K562 (cell line): ENCODE results near the gene PEPD. TPM values are rescaled to one million over a fixed set of nuclear protein-coding genes. Genes with fewer than 3 reads are reported as not detected.

Source experiments
- ATAC-seq: fragments of 200-7000 bp; cut with Tn5 transposase; 3 replicates; pipeline ENCODE4 v1.9.1; 2020; ENCODE audit warnings: moderate library complexity
- BruUV-seq: library from RNA; stranded (reverse); fragments of 400-500 nt; replicated peaks from 2 replicates; lab custom pipeline; 2021; lab: Mats Ljungman, UMichigan
- CTCF ChIA-PET: fragments of 300-600 bp; formaldehyde crosslinking; extraction: SDS; loops from one replicate; lab custom pipeline; 2021; ENCODE audit warnings: low intra/inter-chr PET ratio; lab: Yijun Ruan, JAX
- POLR2A ChIA-PET: fragments of 300-600, 350-650 bp; sonication (Branson Sonifier 250); formaldehyde crosslinking; extraction: SDS; loops from one replicate; lab custom pipeline; 2021; ENCODE audit warnings: antibody characterized with exemption, inconsistent platforms; lab: Yijun Ruan, JAX
- DNase-seq, 4 experiments: peaks; one replicate each; pipeline versions ENCODE4 v3.0.0 to v3.0.0-alpha.2; 2011 to 2018; ENCODE audit warnings: low spot score in 3 of 4, mixed read lengths in 3 of 4; ENCODE audit errors: extremely low read depth in 1 of 4
- FAIRE-seq: peaks from 2 replicates; lab custom pipeline; 2011; peaks lifted over from hg19 to GRCh38; lab: Jason Lieb, UNC
- H2AFZ ChIP-seq: 2 replicates; pipeline ENCODE4 v1.6.0; 2011; ENCODE audit warnings: low read depth, low read length, control low read depth, inconsistent platforms
- H3K27ac ChIP-seq: fragments of 200-600 bp; 3 replicates; pipeline ENCODE4 v1.8.0; 2011; ENCODE audit warnings: low read depth, mild to moderate bottlenecking, control low read depth, inconsistent platforms, low read length, moderate library complexity, mixed read lengths; ENCODE audit errors: extremely low read depth
- H3K27me3 ChIP-seq, 2 experiments: fragments of 300-600 bp in 1 of 2; 2 replicates in 1 of 2; 3 replicates in 1 of 2; pipeline versions ENCODE4 v1.6.0 to v1.8.0; 2011; ENCODE audit warnings: inconsistent platforms in 2 of 2, low read length in 2 of 2, mild to moderate bottlenecking in 1 of 2, mixed read lengths in 1 of 2, moderate library complexity in 1 of 2; ENCODE audit not compliant: control insufficient read depth in 2 of 2, insufficient read depth in 2 of 2
- H3K36me3 ChIP-seq: fragments of 300-600 bp; 3 replicates; pipeline ENCODE4 v1.8.0; 2011; ENCODE audit warnings: mild to moderate bottlenecking, low read length, inconsistent platforms; ENCODE audit not compliant: control insufficient read depth, insufficient read depth
- H3K4me1 ChIP-seq, 2 experiments: fragments of 200-600 bp in 1 of 2; replicated peaks in 1 of 2; 2 replicates in 1 of 2; 3 replicates in 1 of 2; pipeline versions ENCODE4 v1.5.1 to v1.8.0; 2011; ENCODE audit warnings: inconsistent platforms in 2 of 2, low read length in 2 of 2, mild to moderate bottlenecking in 1 of 2, mixed read lengths in 1 of 2, moderate library complexity in 1 of 2; ENCODE audit not compliant: control insufficient read depth in 2 of 2, insufficient read depth in 2 of 2
- H3K4me2 ChIP-seq: 2 replicates; pipeline ENCODE4 v1.6.1; 2011; ENCODE audit warnings: low read length, control low read depth, inconsistent platforms, mixed read lengths; ENCODE audit not compliant: insufficient read depth
- H3K4me3 ChIP-seq: fragments of 200-600 bp; sonication (generic), shearing (Covaris generic); 2 replicates; pipeline ENCODE4 v1.5.1; 2016; ENCODE audit warnings: control low read depth, inconsistent platforms
- H3K79me2 ChIP-seq: fragments of 200-600 bp; 3 replicates; pipeline ENCODE4 v1.8.0; 2011; ENCODE audit warnings: low read length, inconsistent platforms; ENCODE audit not compliant: control insufficient read depth, insufficient read depth
- H3K9ac ChIP-seq, 2 experiments: 2 replicates each; pipeline versions ENCODE4 v1.6.0 to v1.6.1; 2011; ENCODE audit warnings: low read depth in 2 of 2, low read length in 2 of 2, control low read depth in 1 of 2, inconsistent platforms in 1 of 2, mild to moderate bottlenecking in 1 of 2, mixed read lengths in 1 of 2; ENCODE audit not compliant: insufficient read depth in 1 of 2
- H3K9me1 ChIP-seq: one replicate; pipeline ENCODE4 v1.6.0; 2011; ENCODE audit warnings: inconsistent platforms, mild to moderate bottlenecking, low read length, moderate library complexity; ENCODE audit not compliant: control insufficient read depth, insufficient read depth
- H3K9me3 ChIP-seq: replicated peaks from 2 replicates; pipeline ENCODE4 v1.5.1; 2011; ENCODE audit warnings: low read depth, low read length, inconsistent platforms; ENCODE audit not compliant: control insufficient read depth, insufficient read depth
- H4K20me1 ChIP-seq: replicated peaks from 2 replicates; pipeline ENCODE4 v1.6.1; 2011; ENCODE audit warnings: low read length, inconsistent platforms, mixed read lengths; ENCODE audit not compliant: control insufficient read depth, insufficient read depth
- BCL6 ChIP-seq: fragments of 250-450 bp; sonication (Bioruptor Pico); IDR thresholded peaks from 2 replicates; pipeline ENCODE4 v1.4.0; 2020
- BRF2 ChIP-seq: IDR thresholded peaks from 3 replicates; pipeline ENCODE4 v1.6.1; 2011; ENCODE audit warnings: borderline replicate concordance, mild to moderate bottlenecking; ENCODE audit not compliant: insufficient read length, insufficient read depth
- CBX5 ChIP-seq: IDR thresholded peaks from 2 replicates; pipeline ENCODE4 v1.6.1; 2014; ENCODE audit warnings: low read depth, borderline replicate concordance
- CEBPB ChIP-seq: fragments of 450-650 bp; IDR thresholded peaks from 2 replicates; pipeline ENCODE4 v1.6.1; 2016; ENCODE audit warnings: missing genetic modification characterization, missing compliant biosample characterization
- E2F3 ChIP-seq: fragments of 250-450 bp; sonication (Bioruptor Pico); IDR thresholded peaks from 2 replicates; pipeline ENCODE4 v1.4.0; 2020; ENCODE audit warnings: mild to moderate bottlenecking
- GABPA ChIP-seq: fragments of 200-800 bp; sonication (Bioruptor generic); conservative IDR thresholded peaks from 2 replicates; pipeline ENCODE4 v1.6.1; 2016; ENCODE audit warnings: low read depth, missing genetic modification characterization, missing compliant biosample characterization
- HMGN3 ChIP-seq: IDR thresholded peaks from 2 replicates; pipeline ENCODE4 v1.6.1; 2011; ENCODE audit warnings: borderline replicate concordance, low read depth, mild to moderate bottlenecking, mixed read lengths, low read length; ENCODE audit not compliant: insufficient read length; ENCODE audit errors: extremely low read depth
- MEF2A ChIP-seq: IDR thresholded peaks from 2 replicates; pipeline ENCODE4 v1.6.1; 2011; ENCODE audit warnings: low read depth, mild to moderate bottlenecking, low read length, moderate library complexity; ENCODE audit not compliant: control insufficient read depth
- RAD21 ChIP-seq, 2 experiments: fragments of 250-450 bp in 1 of 2; fragments of 450-650 bp in 1 of 2; sonication (Bioruptor Pico) in 1 of 2; formaldehyde crosslinking in 1 of 2; IDR thresholded peaks in 1 of 2; conservative IDR thresholded peaks in 1 of 2; 2 replicates each; pipeline versions ENCODE4 v1.4.0 to v1.8.0; 2020 to 2022; ENCODE audit warnings: mild to moderate bottlenecking in 2 of 2, moderate library complexity in 1 of 2
- SMAD1 ChIP-seq: fragments of 150-350 bp; IDR thresholded peaks from 2 replicates; pipeline ENCODE4 v1.6.1; 2014; ENCODE audit warnings: low read length, low read depth; ENCODE audit not compliant: partially characterized antibody
- TAL1 ChIP-seq: fragments of 450-650 bp; IDR thresholded peaks from 2 replicates; pipeline ENCODE4 v1.6.1; 2016; ENCODE audit warnings: mild to moderate bottlenecking
- TBP ChIP-seq: optimal IDR thresholded peaks from 2 replicates; pipeline ENCODE3; 2011; ENCODE audit warnings: low read depth, low read length, improper control_type of control experiment
- TRIM28 ChIP-seq: fragments of 450-650 bp; IDR thresholded peaks from 2 replicates; pipeline ENCODE4 v1.6.1; 2017
- XRCC3 ChIP-seq: fragments of 450-650 bp; IDR thresholded peaks from 2 replicates; pipeline ENCODE4 v1.6.1; 2017; ENCODE audit warnings: mild to moderate bottlenecking, moderate library complexity
- ZBTB8A ChIP-seq: fragments of 450-650 bp; IDR thresholded peaks from 2 replicates; pipeline ENCODE4 v1.6.1; 2018; ENCODE audit warnings: mild to moderate bottlenecking, moderate library complexity; ENCODE audit not compliant: partially characterized antibody
- ZNF184 ChIP-seq: sonication (generic); formaldehyde crosslinking; IDR thresholded peaks from 2 replicates; pipeline ENCODE4 v1.5.0; 2020; ENCODE audit warnings: missing genetic modification reagents
- WGBS: fragments of 100-300 bp; shearing (Covaris generic); methylation state at CpG from one replicate; pipeline ENCODE4 v1.1.6; 2016; ENCODE audit warnings: low coverage, mixed read lengths; ENCODE audit not compliant: insufficient coverage; ENCODE audit errors: missing lambda C conversion rate; 5-methylcytosine and 5-hydroxymethylcytosine counted together
- in situ Hi-C: fragments of 300-500 bp; cut with MboI; formaldehyde crosslinking; loops from 4 replicates; pipeline ENCODE4 v1.15.0; 2018; ENCODE audit warnings: inconsistent platforms, mixed read lengths
- intact Hi-C: fragments of 100-400 bp; cut with micrococcal nuclease; formaldehyde crosslinking; loops from 2 replicates; pipeline ENCODE4 v1.14.2; 2022
- polyA plus RNA-seq, 8 experiments: library from polyadenylated mRNA; depleted of rRNA in 4 of 8; stranded (reverse) in 5 of 8; unstranded in 3 of 8; fragments of >200 nt; fragmentation: Nextera tagmentation in 2 of 8; fragmentation: Illumina TruSeq in 1 of 8; extraction: Ambion mirVana in 2 of 8; extraction: Trizol in 1 of 8; gene quantifications; 2 replicates each; pipeline versions ENCODE4 v1.2.1 to v1.2.3, GENCODE V29; 2011 to 2014; ENCODE audit warnings: inconsistent platforms in 1 of 8, missing spikeins in 1 of 8
- total RNA-seq, 7 experiments: library from RNA; depleted of rRNA in 6 of 7; stranded (reverse); fragments of >200 nt in 6 of 7; fragmentation: Illumina TruSeq in 2 of 7; extraction: Trizol in 2 of 7; gene quantifications; 2 replicates each; pipeline versions ENCODE4 v1.2.1 to v1.2.3, GENCODE V29; 2011 to 2021; ENCODE audit warnings: low replicate concordance in 1 of 7
- TF ChIP-seq, protein P1 (sequence below), 2 experiments: fragments of 450-650 bp in 1 of 2; sonication (generic) in 1 of 2; formaldehyde crosslinking in 1 of 2; IDR thresholded peaks in 1 of 2; conservative IDR thresholded peaks in 1 of 2; 2 replicates each; pipeline versions ENCODE4 v1.6.1 to v1.8.1; 2016 to 2023; ENCODE audit warnings: mild to moderate bottlenecking in 2 of 2, moderate library complexity in 2 of 2, inconsistent platforms in 1 of 2, missing genetic modification reagents in 1 of 2

The PEPD gene
- total and polyA plus RNA-seq, 9 of the 15 experiments (the other 6 are each of a cell fraction or from before 2014, with no cell fraction given): 1.3 to 19.2 (median 16.0) TPM

DNA sequence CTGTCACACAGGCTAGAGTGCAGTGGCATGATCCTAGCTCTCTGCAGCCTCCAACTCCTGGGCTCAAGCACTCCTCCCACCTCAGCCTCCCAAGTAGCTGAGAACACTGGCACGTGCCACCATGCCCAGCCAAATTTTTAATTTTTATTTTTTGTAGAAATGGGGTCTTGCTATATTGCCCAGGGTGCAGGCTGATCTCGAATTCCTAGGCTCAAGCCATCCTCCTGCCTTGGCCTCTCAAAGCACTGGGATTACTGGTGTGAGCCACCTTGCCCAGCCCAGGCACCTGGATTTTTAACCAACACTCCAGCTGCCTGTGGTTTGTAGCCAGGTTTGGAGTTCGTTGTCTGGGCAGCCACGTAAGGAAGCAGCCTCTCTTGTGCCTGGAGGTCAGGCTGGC is 9.3 kb upstream of the PEPD start (continued):
- TF ChIP-seq GABPA (no peak), MEF2A (no peak), BCL6 (CRISPR knock-in tag) (no peak), ZNF184 (CRISPR knock-in tag) (no peak)

DNA sequence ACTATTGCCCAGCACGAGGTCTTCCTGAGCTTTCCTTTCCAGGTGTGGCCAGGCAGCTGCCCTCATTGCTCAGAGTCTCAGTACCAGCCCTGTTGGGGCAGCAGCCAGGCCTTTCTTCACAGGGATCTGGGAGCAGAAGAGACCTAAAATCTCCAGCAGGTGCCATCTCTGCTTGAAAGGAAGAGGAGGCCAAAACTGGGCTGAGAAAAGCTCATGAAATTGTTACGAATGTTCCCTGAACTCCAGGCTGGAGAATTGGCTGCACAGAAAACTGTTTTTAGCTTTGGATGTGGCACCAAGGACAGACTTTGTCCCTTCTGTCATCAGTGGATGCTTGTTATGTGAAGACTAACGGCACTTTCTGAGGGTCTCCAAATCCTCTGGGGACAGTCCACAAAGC is 8.7 kb upstream of the PEPD start:
- H3K9me1 ChIP-seq: no peaks in the 10 kb centered on the region
- intact Hi-C loops (no loop called here), in situ Hi-C loops (no loop called here)
- H3K4me1 ChIP-seq: no peaks in the 10 kb centered on the region
- H3K79me2 ChIP-seq: no peaks in the 10 kb centered on the region
- no peaks in the 10 kb centered on the region for H3K9me3 ChIP-seq
- no peaks in the 10 kb centered on the region for H4K20me1 ChIP-seq
- POLR2A ChIA-PET: interaction anchor here (0.7 kb wide), 1 partner anchor 9 kb away, joined by 6 read pairs; the partner anchor contains the start of gene PEPD
- H3K4me3 ChIP-seq: no peak overlapping the region
- no peak overlapping the region; a peak in 1 of 4 replicates for H3K9ac ChIP-seq
- no peak overlapping the region for H3K4me2 ChIP-seq
- no peaks in the 10 kb centered on the region for H3K36me3 ChIP-seq
- FAIRE-seq: no peak
- peaks cover 0 to 29% of the 10 kb centered on the region in 2 experiments; a peak in 3 of 5 replicates for H3K27me3 ChIP-seq
- BruUV-seq: no TSS peak
- TF ChIP-seq XRCC3 (no peak), BRF2 (no peak), HMGN3 (no peak), SMAD1 (no peak), RAD21 (CRISPR knock-in tag; conservative IDR thresholded peaks at IDR 0.05 in 1 of 2, IDR thresholded peaks at IDR 0.05 in 1 of 2) (no peak), TAL1 (no peak), CBX5 (no peak), ZBTB8A (no peak), TRIM28 (no peak), TBP (no peak), CEBPB (tag) (no peak), E2F3 (CRISPR knock-in tag) (no peak)
- TF ChIP-seq, protein P1, sequence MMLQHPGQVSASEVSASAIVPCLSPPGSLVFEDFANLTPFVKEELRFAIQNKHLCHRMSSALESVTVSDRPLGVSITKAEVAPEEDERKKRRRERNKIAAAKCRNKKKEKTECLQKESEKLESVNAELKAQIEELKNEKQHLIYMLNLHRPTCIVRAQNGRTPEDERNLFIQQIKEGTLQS (IDR thresholded peaks at IDR 0.05): no peak
- TF ChIP-seq, protein P1 (CRISPR knock-in tag; conservative IDR thresholded peaks at IDR 0.05): no peak
- TF ChIP-seq, all 486 proteins: peak for 0
- DNase-seq (no peak), ATAC-seq (no peak)
- 0% methylated on average over 3 of the region's 3 CpGs for WGBS
- CTCF ChIA-PET: no interaction called here
- H2AFZ ChIP-seq: no peak overlapping the region
- H3K27ac ChIP-seq: no peak overlapping the region
